Uterus (tissue), 4 donors: ENCODE results near the gene EGFLAM. TPM values are rescaled to one million over a fixed set of nuclear protein-coding genes. Genes with fewer than 3 reads are reported as not detected.
A peak's percentile ranks its signal among the peaks of the same experiment; 100 is the strongest.

Experiments used
- DNase-seq, 2 donors: peaks; one replicate each; pipeline ENCODE4 v3.0.0-alpha.2; 2019 to 2020
- H3K27ac ChIP-seq, 2 donors: fragments of 200-600 bp; sonication (generic); 1 replicate in 1 of 2; 2 replicates in 1 of 2; pipeline ENCODE4 v1.5.1; 2016 to 2018
- H3K27me3 ChIP-seq, 2 donors: fragments of 200-600 bp; sonication (generic); one replicate each; pipeline ENCODE4 v1.5.1; 2018 to 2019; ENCODE audit warnings: control low read depth in 1 of 2
- H3K36me3 ChIP-seq, 2 donors: fragments of 200-600 bp; sonication (generic); one replicate each; pipeline ENCODE4 v1.5.1; 2019; ENCODE audit warnings: control low read depth in 1 of 2
- H3K4me1 ChIP-seq, 2 donors: fragments of 200-600 bp; sonication (generic); one replicate each; pipeline ENCODE4 v1.5.1; 2018 to 2019; ENCODE audit warnings: control low read depth in 1 of 2
- H3K4me3 ChIP-seq, 2 donors: fragments of 200-600 bp; sonication (generic); 1 replicate in 1 of 2; 2 replicates in 1 of 2; pipeline ENCODE4 v1.5.1; 2018 to 2019; ENCODE audit warnings: mild to moderate bottlenecking in 1 of 2
- H3K9me3 ChIP-seq, 2 donors: fragments of 200-600 bp; sonication (generic); one replicate each; pipeline ENCODE4 v1.5.1; 2019; ENCODE audit warnings: control low read depth in 1 of 2
- POLR2A ChIP-seq, 2 donors: fragments of 450-650 bp; IDR thresholded peaks; one replicate each; pipeline ENCODE4 v1.6.1; 2016; ENCODE audit warnings: antibody characterized with exemption in 2 of 2, mild to moderate bottlenecking in 1 of 2, moderate library complexity in 1 of 2
- intact Hi-C: fragments of 100-400 bp; cut with DNase I; formaldehyde crosslinking; loops from one replicate; pipeline ENCODE4 v1.15.1; 2023; ENCODE audit warnings: low total_unique reads
- total RNA-seq, 4 donors: library from RNA; depleted of rRNA in 3 of 4; stranded (reverse); fragments of >200 nt in 3 of 4; gene quantifications; one replicate each; pipeline versions ENCODE4 v1.1.0 to v1.2.4, GENCODE V29; 2014 to 2023
- TF ChIP-seq, protein P1 (sequence below), 4 experiments: fragments of 200-600 bp in 2 of 4; fragments of 450-650 bp in 2 of 4; sonication (generic) in 2 of 4; IDR thresholded peaks; one replicate each; pipeline ENCODE4 v1.5.1; 2016 to 2019; ENCODE audit warnings: antibody characterized with exemption in 4 of 4, mild to moderate bottlenecking in 2 of 4, moderate library complexity in 1 of 4
- donor health status: DM: yes; HTN: yes; CAD: no.

Gene EGFLAM
- total RNA-seq, 4 donors from 2014 or later, result 0.26 to 16.8 (median 3.6) TPM

DNA sequence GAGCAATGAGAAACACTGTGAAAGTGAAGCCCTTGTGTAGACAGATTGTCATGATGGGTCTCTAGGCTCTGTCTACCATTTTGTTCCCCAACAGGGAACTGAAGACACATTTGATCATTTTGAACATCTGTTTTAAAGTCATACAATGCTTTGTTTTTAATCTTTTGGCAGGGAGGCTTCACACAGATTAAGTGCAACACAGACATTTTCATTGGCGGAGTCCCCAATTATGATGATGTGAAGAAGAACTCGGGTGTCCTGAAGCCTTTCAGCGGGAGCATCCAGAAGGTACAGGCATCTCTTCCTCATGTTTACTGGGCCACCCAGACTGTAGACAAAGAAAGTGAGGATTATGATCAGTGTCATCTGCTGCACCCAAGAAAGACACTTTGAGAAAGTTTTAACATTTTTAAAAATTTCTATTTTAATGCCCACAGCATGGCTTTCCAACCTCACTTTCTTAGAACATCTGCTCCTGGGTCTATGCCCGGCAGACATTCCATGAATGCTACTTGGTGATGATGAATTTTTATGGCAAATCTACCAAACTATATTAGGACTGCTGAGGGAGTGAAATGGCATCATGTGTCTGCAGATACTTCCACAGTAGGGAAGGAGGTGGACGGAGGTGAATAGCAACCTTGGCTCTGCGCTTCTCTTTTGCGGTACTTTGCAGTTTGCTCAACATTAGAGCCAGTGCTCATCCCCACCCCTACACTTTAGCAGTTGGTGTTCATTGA lies 176.8 kb downstream of the EGFLAM start:
- no peak overlapping the region for H3K27ac ChIP-seq
- H3K9me3 ChIP-seq, result no peaks in the 10 kb centered on the region
- no peaks in the 10 kb centered on the region for H3K27me3 ChIP-seq
- no peak overlapping the region for H3K4me3 ChIP-seq
- no peak for TF ChIP-seq POLR2A (IDR thresholded peaks at IDR 0.05)
- TF ChIP-seq, protein P1, sequence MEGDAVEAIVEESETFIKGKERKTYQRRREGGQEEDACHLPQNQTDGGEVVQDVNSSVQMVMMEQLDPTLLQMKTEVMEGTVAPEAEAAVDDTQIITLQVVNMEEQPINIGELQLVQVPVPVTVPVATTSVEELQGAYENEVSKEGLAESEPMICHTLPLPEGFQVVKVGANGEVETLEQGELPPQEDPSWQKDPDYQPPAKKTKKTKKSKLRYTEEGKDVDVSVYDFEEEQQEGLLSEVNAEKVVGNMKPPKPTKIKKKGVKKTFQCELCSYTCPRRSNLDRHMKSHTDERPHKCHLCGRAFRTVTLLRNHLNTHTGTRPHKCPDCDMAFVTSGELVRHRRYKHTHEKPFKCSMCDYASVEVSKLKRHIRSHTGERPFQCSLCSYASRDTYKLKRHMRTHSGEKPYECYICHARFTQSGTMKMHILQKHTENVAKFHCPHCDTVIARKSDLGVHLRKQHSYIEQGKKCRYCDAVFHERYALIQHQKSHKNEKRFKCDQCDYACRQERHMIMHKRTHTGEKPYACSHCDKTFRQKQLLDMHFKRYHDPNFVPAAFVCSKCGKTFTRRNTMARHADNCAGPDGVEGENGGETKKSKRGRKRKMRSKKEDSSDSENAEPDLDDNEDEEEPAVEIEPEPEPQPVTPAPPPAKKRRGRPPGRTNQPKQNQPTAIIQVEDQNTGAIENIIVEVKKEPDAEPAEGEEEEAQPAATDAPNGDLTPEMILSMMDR (IDR thresholded peaks at IDR 0.05), result no peak
- no peak for DNase-seq
- H3K4me1 ChIP-seq, result peaks cover 0 to 4% of the 10 kb centered on the region in 2 donors
- H3K36me3 ChIP-seq, result no peaks in the 10 kb centered on the region
- intact Hi-C loops, result loop anchor here (10.0 kb wide), 1 partner anchor 370 kb away; no protein-coding TSS in a partner anchor

DNA sequence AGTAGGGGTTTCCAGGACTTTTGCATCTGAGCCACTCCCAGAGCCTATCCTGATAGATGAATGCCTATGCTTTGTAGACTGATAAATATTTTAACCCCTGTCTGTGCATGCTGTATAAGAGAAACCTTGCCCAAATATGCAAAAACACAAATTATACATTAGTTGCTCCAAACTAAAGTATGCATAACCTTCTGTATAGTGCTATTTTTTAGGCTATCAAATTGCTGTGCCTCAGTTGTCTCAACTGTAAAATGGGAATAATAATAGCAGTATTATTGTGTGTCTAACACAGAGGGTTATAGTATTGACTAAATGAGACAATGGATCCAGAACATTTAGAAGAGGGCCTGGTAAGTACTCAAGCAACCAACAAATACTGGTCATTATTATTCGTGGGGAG lies 180.4 kb downstream of the EGFLAM start:
- H3K4me3 ChIP-seq, result no peak overlapping the region
- no peaks in the 10 kb centered on the region for H3K36me3 ChIP-seq
- DNase-seq, result no peak
- no peak for TF ChIP-seq POLR2A (IDR thresholded peaks at IDR 0.05)
- TF ChIP-seq, protein P1 (IDR thresholded peaks at IDR 0.05), result no peak
- intact Hi-C loops, result loop anchor here (10.0 kb wide), 1 partner anchor 366 kb away; no protein-coding TSS in a partner anchor
- H3K27me3 ChIP-seq, result no peaks in the 10 kb centered on the region
- no peak overlapping the region for H3K27ac ChIP-seq
- peaks cover 0 to 4% of the 10 kb centered on the region in 2 donors for H3K4me1 ChIP-seq
- H3K9me3 ChIP-seq, result no peaks in the 10 kb centered on the region

DNA sequence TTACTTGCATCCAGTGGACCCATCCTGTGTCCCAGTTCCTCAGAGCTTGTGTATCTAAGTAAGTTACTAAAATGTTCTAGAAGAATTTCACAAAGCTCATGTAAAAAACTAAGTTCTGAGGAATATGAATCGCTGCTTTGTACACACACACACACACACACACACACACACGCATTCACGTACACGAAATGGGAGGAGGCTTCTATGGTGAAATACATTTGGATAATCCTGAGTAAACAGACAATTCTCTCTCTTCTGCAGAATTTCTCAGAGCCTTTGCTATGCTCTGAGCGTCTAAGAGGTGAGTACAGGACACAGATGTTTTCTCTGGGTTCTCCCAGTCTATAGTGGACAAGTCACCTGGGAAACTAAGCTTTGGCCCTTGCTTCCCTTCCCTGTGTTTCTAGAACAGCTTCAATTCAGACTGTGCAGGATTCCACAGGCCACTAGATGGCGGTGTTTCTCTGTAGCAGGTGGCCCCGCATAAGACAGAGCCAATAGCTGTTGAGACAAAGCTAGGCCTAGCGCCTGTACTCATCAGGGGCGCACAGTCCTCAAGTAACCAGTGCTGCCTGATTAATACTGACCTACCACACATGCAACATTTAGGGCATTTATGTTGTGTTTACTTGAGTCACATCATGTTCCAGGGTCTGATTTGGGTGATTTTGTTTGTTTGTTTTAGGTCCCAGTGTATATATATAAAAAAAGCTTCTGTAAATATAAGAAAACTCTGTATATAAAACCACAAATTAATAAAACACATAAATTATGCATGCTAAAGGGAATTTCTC lies 183.3 kb downstream of the EGFLAM start:
- Histone ChIP-seq H3K27ac (no peak overlapping the region), H3K4me1 (no peaks in the 10 kb centered on the region), H3K9me3 (no peaks in the 10 kb centered on the region), H3K27me3 (no peaks in the 10 kb centered on the region), H3K36me3 (no peaks in the 10 kb centered on the region), H3K4me3 (no peak overlapping the region)
- DNase-seq, result peak; percentile 89 to 93
- intact Hi-C loops, result no loop called here
- TF ChIP-seq POLR2A (IDR thresholded peaks at IDR 0.05), result no peak
- TF ChIP-seq, protein P1 (IDR thresholded peaks at IDR 0.05), result peak; percentile 95 to 98 (median 96)

DNA sequence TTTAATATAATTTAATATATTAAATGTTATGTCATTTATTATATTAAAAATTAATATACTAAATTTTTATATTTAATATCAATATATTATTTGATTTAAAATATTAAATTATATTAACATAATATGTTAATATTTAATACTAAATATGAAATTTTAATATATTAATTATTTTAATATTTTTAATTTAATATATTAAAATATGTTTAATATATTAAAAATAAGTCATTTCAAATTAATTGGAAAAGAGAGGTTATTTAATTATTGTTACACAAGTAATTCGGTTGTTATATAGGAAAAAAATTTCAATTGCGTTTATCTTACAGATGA lies 183.9 kb downstream of the EGFLAM start:
- Histone ChIP-seq H3K4me1 (no peaks in the 10 kb centered on the region), H3K4me3 (no peak overlapping the region), H3K27ac (no peak overlapping the region), H3K9me3 (no peaks in the 10 kb centered on the region), H3K27me3 (no peaks in the 10 kb centered on the region), H3K36me3 (no peaks in the 10 kb centered on the region)
- no peak for DNase-seq
- TF ChIP-seq, protein P1 (IDR thresholded peaks at IDR 0.05), result no peak
- no peak for TF ChIP-seq POLR2A (IDR thresholded peaks at IDR 0.05)
- intact Hi-C loops, result no loop called here

DNA sequence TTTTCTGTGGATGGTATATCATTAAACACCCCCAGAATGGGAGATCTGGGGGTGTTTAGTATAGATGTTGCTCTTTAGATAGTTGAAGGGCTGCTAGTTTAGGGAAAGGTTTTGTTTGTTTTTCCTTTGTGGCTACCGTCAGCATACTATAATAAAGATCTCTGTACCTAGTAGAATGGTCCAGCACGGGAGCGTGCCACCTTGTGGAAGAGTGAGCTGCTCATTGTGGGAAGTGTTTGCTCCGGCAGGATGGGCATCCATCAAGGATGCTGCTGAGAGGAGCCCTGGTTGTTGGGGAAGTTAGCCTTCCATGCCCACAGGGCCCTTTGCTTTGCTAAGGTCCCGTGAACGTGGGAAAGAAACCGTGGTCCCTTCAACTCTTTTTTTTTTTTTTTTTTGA lies 185.0 kb downstream of the EGFLAM start:
- DNase-seq, result no peak
- intact Hi-C loops, result no loop called here
- no peaks in the 10 kb centered on the region for H3K9me3 ChIP-seq
- H3K36me3 ChIP-seq, result no peaks in the 10 kb centered on the region
- no peak overlapping the region for H3K4me3 ChIP-seq
- H3K4me1 ChIP-seq, result no peaks in the 10 kb centered on the region
- H3K27ac ChIP-seq, result no peak overlapping the region
- H3K27me3 ChIP-seq, result no peaks in the 10 kb centered on the region
- TF ChIP-seq, protein P1 (IDR thresholded peaks at IDR 0.05), result no peak
- no peak for TF ChIP-seq POLR2A (IDR thresholded peaks at IDR 0.05)
